Endothelial cell (in vitro differentiated cells): Measurements from ENCODE around the gene ING5. TPM values are rescaled to one million over a fixed set of nuclear protein-coding genes. Genes with fewer than 3 reads are reported as not detected.
A peak's percentile ranks its signal among the peaks of the same experiment; 100 is the strongest.

Source experiments
- DNase-seq: peaks from one replicate; pipeline ENCODE4 v3.0.0; 2021; ENCODE audit warnings: low spot score
- H3K27ac Mint-ChIP-seq: one replicate; pipeline ENCODE4 v1.8.0; 2021; ENCODE audit warnings: mixed read lengths, inconsistent platforms; ENCODE audit not compliant: unreplicated experiment
- H3K27me3 Mint-ChIP-seq: one replicate; pipeline ENCODE4 v1.8.0; 2021; ENCODE audit warnings: mild to moderate bottlenecking, moderate library complexity, mixed read lengths, inconsistent platforms; ENCODE audit not compliant: unreplicated experiment
- H3K36me3 Mint-ChIP-seq: one replicate; pipeline ENCODE4 v1.8.0; 2021; ENCODE audit warnings: mild to moderate bottlenecking, low read depth, mixed read lengths, inconsistent platforms; ENCODE audit not compliant: unreplicated experiment
- H3K4me1 Mint-ChIP-seq: one replicate; pipeline ENCODE4 v1.8.0; 2021; ENCODE audit warnings: mild to moderate bottlenecking, mixed read lengths, inconsistent platforms; ENCODE audit not compliant: unreplicated experiment
- H3K4me3 Mint-ChIP-seq: one replicate; pipeline ENCODE4 v1.8.0; 2021; ENCODE audit warnings: mild to moderate bottlenecking, mixed read lengths, inconsistent platforms; ENCODE audit not compliant: unreplicated experiment
- H3K9me3 Mint-ChIP-seq: one replicate; pipeline ENCODE4 v1.8.0; 2021; ENCODE audit warnings: mixed read lengths, inconsistent platforms; ENCODE audit not compliant: unreplicated experiment
- CTCF ChIP-seq: fragments of 200-600 bp; sonication (generic); IDR thresholded peaks from one replicate; pipeline ENCODE4 v1.5.0; 2021; ENCODE audit warnings: antibody characterized with exemption; ENCODE audit not compliant: unreplicated experiment
- total RNA-seq: library from RNA; stranded (reverse); fragmentation: NEBNext Ultra II Directional; extraction: Animal tissue kit (Norgen Biotek cat#: 25700); gene quantifications from one replicate; pipeline ENCODE4 v1.2.1, GENCODE V29; 2021; ENCODE audit not compliant: unreplicated experiment

ING5 gene
- total RNA-seq, 1 donor from 2014 or later, result 19.9 TPM

- Mint-ChIP-seq H3K4me3 (peak overlapping the region; percentile 80), H3K36me3 (peaks cover 28% of the 10 kb centered on the region), H3K9me3 (no peaks in the 10 kb centered on the region), H3K27ac (no peak overlapping the region), H3K27me3 (peaks cover 7% of the 10 kb centered on the region), H3K4me1 (no peaks in the 10 kb centered on the region)
- TF ChIP-seq CTCF, result no peak
- DNase-seq, result no peak
These were observed 28.6 kb upstream of the ING5 start for GRCh38 chr2:241673189-241673663.

DNA sequence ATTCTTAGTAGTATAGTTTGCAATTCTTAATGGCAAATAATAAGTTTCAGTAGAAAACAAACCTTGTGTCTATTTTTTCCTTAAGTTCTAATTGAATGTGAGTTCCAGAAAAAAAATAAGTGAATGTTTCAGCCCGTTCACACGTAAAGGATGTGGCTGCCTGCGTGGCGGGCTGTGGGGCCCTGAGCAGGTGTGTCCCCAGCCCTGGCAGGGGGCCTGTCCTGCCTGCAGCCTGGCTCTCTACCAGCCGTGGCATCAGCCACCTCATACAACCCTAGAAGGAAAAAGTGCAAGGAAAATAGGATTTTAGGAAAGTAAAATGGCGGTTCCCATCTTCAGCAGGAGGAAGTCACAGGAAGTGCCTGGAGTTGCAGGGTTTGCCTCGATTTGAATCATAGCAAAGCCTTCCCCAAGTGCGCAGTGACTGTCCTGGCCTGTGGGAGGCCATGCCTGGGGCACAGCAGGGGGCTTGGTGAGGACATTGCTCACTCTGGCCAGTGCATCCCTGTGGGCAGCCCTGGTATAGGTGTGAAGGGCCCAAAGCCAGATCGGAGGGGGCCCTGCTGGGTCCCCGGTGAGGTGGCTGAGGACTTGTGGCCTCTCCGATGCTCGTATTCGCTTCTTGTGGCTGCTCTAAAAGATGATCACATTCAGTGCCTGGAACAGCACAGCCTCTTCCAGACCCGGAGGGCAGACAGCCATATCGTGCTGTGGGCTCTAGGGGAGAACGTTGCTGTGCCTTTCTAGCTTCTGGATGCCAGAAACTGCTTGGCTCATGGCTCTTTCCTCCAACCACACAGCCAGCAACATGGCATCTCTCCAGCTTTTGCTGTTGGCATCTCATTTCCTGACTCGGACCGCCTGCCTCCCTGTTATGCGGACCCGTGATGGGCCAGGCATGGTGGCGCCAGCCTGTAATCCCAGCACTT, 27.8 kb upstream of the ING5 start:
- H3K27me3 Mint-ChIP-seq, result peaks cover 7% of the 10 kb centered on the region
- H3K27ac Mint-ChIP-seq, result no peak overlapping the region
- no peaks in the 10 kb centered on the region for H3K4me1 Mint-ChIP-seq
- no peaks in the 10 kb centered on the region for H3K9me3 Mint-ChIP-seq
- peaks cover 23% of the 10 kb centered on the region for H3K36me3 Mint-ChIP-seq
- DNase-seq, result no peak
- peak overlapping the region; percentile 80 for H3K4me3 Mint-ChIP-seq
- no peak for TF ChIP-seq CTCF

GRCh38 chr2:241675885-241676284, 26.0 kb upstream of the ING5 start:
- Mint-ChIP-seq H3K36me3 (peaks cover 22% of the 10 kb centered on the region), H3K27ac (no peak overlapping the region), H3K9me3 (no peaks in the 10 kb centered on the region), H3K4me1 (no peaks in the 10 kb centered on the region), H3K4me3 (no peak overlapping the region), H3K27me3 (peaks cover 11% of the 10 kb centered on the region)
- no peak for DNase-seq
- no peak for TF ChIP-seq CTCF

DNA sequence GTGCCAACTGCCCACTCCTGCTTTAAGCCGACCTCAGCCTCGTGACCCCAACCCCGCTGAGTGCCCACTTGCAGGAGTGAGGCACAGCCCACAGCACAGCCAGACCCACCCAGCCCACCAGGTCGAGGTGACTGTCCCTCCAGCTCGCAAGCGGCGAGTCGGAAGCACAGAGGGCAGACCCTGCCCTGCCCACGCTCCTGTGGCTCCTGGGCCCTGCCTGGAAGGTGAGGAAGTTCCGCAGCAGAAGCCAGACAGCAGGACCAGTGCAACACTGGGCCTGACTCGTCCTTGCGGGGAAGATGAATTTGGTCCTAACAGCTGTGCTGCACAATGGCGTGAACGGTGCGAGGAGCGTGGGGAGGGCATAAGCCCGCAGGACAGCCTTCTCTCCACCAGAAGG, 25.2 kb upstream of the ING5 start:
- H3K27ac Mint-ChIP-seq, result peak overlapping the region; percentile 18
- peaks cover 18% of the 10 kb centered on the region for H3K36me3 Mint-ChIP-seq
- H3K9me3 Mint-ChIP-seq, result no peaks in the 10 kb centered on the region
- no peaks in the 10 kb centered on the region for H3K4me1 Mint-ChIP-seq
- H3K4me3 Mint-ChIP-seq, result peak overlapping the region; percentile 7
- no peak for DNase-seq
- TF ChIP-seq CTCF, result no peak
- peaks cover 11% of the 10 kb centered on the region for H3K27me3 Mint-ChIP-seq

- no peak for TF ChIP-seq CTCF
- no peak for DNase-seq
- Mint-ChIP-seq H3K4me1 (no peaks in the 10 kb centered on the region), H3K36me3 (peaks cover 18% of the 10 kb centered on the region), H3K4me3 (no peak overlapping the region), H3K27me3 (peaks cover 11% of the 10 kb centered on the region), H3K27ac (no peak overlapping the region), H3K9me3 (no peaks in the 10 kb centered on the region)
These were observed 24.4 kb upstream of the ING5 start for GRCh38 chr2:241677392-241677791.
